HepG2 (cell line): ENCODE data around the gene GPHN. TPM values are rescaled to one million over a fixed set of nuclear protein-coding genes. Genes with fewer than 3 reads are reported as not detected.

Experiments used
- FOXC1 ChIP-seq: sonication (generic); formaldehyde crosslinking; IDR thresholded peaks from 2 replicates; pipeline ENCODE4 v1.8.0; 2022; ENCODE audit warnings: mild to moderate bottlenecking, missing genetic modification reagents, borderline replicate concordance
- GTF2F1 ChIP-seq: fragments of 150-350 bp; IDR thresholded peaks from 2 replicates; pipeline ENCODE4 v1.6.1; 2014; ENCODE audit warnings: low read length
- HOXA7 ChIP-seq: sonication (generic); formaldehyde crosslinking; IDR thresholded peaks from 2 replicates; pipeline ENCODE4 v1.8.1; 2022; ENCODE audit warnings: mild to moderate bottlenecking, missing genetic modification reagents, moderate library complexity
- IRX3 ChIP-seq: sonication (generic); formaldehyde crosslinking; IDR thresholded peaks from 2 replicates; pipeline ENCODE4 v1.8.1; 2023; ENCODE audit warnings: mild to moderate bottlenecking, low read depth, missing genetic modification reagents, borderline replicate concordance
- MTA1 ChIP-seq: sonication (generic); formaldehyde crosslinking; IDR thresholded peaks from 2 replicates; pipeline ENCODE4 v1.4.0; 2020; ENCODE audit warnings: missing genetic modification reagents, mild to moderate bottlenecking, borderline replicate concordance
- POLR2AphosphoS5 ChIP-seq: IDR thresholded peaks from 2 replicates; pipeline ENCODE4 v1.6.1; 2012; ENCODE audit warnings: low read depth, low read length
- RNF2 ChIP-seq: fragments of 450-650 bp; conservative IDR thresholded peaks from 2 replicates; pipeline ENCODE4 v1.6.1; 2016; ENCODE audit warnings: low read depth
- RXRB ChIP-seq: IDR thresholded peaks from 2 replicates; pipeline ENCODE4 v1.6.1; 2016; ENCODE audit warnings: borderline replicate concordance, missing genetic modification reagents, missing compliant biosample characterization
- TCF7 ChIP-seq: sonication (generic); IDR thresholded peaks from 2 replicates; pipeline ENCODE4 v1.6.1; 2016; ENCODE audit warnings: antibody characterized with exemption, low read depth
- XRCC5 ChIP-seq: fragments of 200-400 bp; formaldehyde crosslinking; optimal IDR thresholded peaks from 2 replicates; pipeline ENCODE3; 2017; ENCODE audit warnings: mild to moderate bottlenecking, low read length
- YY1 ChIP-seq: IDR thresholded peaks from 2 replicates; pipeline ENCODE4 v1.6.1; 2011; ENCODE audit warnings: low read length, low read depth, moderate library complexity, mild to moderate bottlenecking; ENCODE audit not compliant: insufficient read depth, insufficient replicate concordance
- ZBTB21 ChIP-seq: sonication (generic); formaldehyde crosslinking; IDR thresholded peaks from 2 replicates; pipeline ENCODE4 v1.4.0; 2020; ENCODE audit warnings: missing genetic modification reagents
- ZNF256 ChIP-seq: sonication (generic); formaldehyde crosslinking; conservative IDR thresholded peaks from 2 replicates; pipeline ENCODE4 v1.4.0; 2020; ENCODE audit warnings: missing genetic modification reagents
- ZNF619 ChIP-seq: sonication (generic); formaldehyde crosslinking; IDR thresholded peaks from 2 replicates; pipeline ENCODE4 v1.4.0; 2020; ENCODE audit warnings: mild to moderate bottlenecking, missing genetic modification reagents
- ZSCAN31 ChIP-seq: sonication (generic); formaldehyde crosslinking; IDR thresholded peaks from 2 replicates; pipeline ENCODE4 v1.5.0; 2020; ENCODE audit warnings: low read depth, mild to moderate bottlenecking, missing genetic modification reagents
- polyA plus RNA-seq, 8 experiments: library from polyadenylated mRNA; depleted of rRNA in 3 of 8; stranded (reverse) in 7 of 8; unstranded in 1 of 8; fragments of >200 nt; fragmentation: Illumina TruSeq in 4 of 8; extraction: Trizol in 4 of 8; gene quantifications; 2 replicates each; pipeline versions ENCODE4 v1.2.1 to v1.2.3, GENCODE V29; 2011 to 2016; ENCODE audit warnings: low read depth in 4 of 8, missing spikeins in 1 of 8, mixed read lengths in 1 of 8; ENCODE audit not compliant: insufficient read depth in 1 of 8
- total RNA-seq, 5 experiments: library from RNA; depleted of rRNA; stranded (reverse); fragments of >200 nt; fragmentation: Illumina TruSeq; extraction: Trizol; gene quantifications; 2 replicates each; pipeline ENCODE4 v1.2.3, GENCODE V29; 2016; ENCODE audit warnings: low read depth in 1 of 5
- TF ChIP-seq, protein P1 (sequence below): sonication (generic); formaldehyde crosslinking; IDR thresholded peaks from 2 replicates; pipeline ENCODE4 v1.5.1; 2020; ENCODE audit warnings: mild to moderate bottlenecking, missing genetic modification reagents, moderate library complexity
- TF ChIP-seq, protein P2 (sequence below): sonication (generic); formaldehyde crosslinking; IDR thresholded peaks from 2 replicates; pipeline ENCODE4 v1.5.0; 2020; ENCODE audit warnings: mild to moderate bottlenecking, missing genetic modification reagents, borderline replicate concordance
- TF ChIP-seq, protein P3 (sequence below), 2 experiments: sonication (generic) in 1 of 2; formaldehyde crosslinking in 1 of 2; IDR thresholded peaks; 2 replicates each; pipeline versions ENCODE4 v1.4.0 to v1.6.1; 2018 to 2020; ENCODE audit warnings: missing genetic modification reagents in 2 of 2, borderline replicate concordance in 1 of 2, low read depth in 1 of 2, mild to moderate bottlenecking in 1 of 2, missing biosample characterization in 1 of 2
- TF ChIP-seq, protein P4 (sequence below): sonication (generic); formaldehyde crosslinking; IDR thresholded peaks from 2 replicates; pipeline ENCODE4 v1.4.0; 2020; ENCODE audit warnings: mild to moderate bottlenecking, missing genetic modification reagents

GPHN gene
- total and polyA plus RNA-seq, 2 of the 13 experiments (the other 11 are each of a cell fraction or from before 2014, with no cell fraction given), result 12.7 to 19.2 TPM

DNA sequence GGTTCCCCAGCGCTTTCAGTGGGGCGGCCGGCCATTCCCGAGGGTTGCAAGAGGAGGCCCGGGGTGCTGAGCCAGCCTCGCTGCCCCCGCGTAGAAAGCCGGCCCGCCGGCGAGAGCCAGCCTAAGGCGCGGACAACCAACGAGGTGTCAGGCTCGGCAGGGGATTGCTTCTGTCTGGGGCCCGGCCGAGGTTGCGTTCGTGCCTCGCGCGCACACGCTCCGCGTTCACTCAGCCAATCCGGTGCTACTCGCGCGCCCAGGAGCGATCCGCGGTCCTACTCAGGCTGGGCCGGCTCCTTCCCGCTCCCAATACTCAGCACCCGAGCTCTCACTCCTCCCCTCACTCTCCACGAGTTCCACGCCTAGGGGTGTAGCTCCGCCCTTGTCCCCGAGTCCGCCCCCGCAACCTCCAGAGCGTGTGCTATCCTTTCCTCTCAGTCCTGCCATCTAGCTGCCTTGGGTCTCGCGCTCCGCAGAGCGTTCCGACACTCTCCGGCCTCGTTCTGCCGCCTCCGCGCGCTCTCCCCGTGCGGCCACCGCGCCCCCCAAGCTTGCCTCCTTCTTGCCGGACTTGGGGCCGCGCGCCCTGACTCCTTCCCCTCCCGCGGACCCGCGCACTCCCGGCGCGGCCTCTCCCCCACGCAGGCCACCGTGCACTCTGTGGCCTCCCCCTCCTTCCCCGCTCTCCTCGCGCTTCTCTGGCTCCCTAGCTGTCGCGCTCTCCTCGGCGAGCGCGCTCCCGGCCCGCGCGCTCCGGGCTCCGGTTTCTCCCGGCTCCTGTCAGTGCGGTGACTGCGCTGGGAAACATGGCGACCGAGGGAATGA, at the start of gene GPHN (continued):
- TF ChIP-seq, protein P1, sequence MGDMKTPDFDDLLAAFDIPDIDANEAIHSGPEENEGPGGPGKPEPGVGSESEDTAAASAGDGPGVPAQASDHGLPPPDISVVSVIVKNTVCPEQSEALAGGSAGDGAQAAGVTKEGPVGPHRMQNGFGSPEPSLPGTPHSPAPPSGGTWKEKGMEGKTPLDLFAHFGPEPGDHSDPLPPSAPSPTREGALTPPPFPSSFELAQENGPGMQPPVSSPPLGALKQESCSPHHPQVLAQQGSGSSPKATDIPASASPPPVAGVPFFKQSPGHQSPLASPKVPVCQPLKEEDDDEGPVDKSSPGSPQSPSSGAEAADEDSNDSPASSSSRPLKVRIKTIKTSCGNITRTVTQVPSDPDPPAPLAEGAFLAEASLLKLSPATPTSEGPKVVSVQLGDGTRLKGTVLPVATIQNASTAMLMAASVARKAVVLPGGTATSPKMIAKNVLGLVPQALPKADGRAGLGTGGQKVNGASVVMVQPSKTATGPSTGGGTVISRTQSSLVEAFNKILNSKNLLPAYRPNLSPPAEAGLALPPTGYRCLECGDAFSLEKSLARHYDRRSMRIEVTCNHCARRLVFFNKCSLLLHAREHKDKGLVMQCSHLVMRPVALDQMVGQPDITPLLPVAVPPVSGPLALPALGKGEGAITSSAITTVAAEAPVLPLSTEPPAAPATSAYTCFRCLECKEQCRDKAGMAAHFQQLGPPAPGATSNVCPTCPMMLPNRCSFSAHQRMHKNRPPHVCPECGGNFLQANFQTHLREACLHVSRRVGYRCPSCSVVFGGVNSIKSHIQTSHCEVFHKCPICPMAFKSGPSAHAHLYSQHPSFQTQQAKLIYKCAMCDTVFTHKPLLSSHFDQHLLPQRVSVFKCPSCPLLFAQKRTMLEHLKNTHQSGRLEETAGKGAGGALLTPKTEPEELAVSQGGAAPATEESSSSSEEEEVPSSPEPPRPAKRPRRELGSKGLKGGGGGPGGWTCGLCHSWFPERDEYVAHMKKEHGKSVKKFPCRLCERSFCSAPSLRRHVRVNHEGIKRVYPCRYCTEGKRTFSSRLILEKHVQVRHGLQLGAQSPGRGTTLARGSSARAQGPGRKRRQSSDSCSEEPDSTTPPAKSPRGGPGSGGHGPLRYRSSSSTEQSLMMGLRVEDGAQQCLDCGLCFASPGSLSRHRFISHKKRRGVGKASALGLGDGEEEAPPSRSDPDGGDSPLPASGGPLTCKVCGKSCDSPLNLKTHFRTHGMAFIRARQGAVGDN (CRISPR knock-in tag), result peak; percentile 95
- TF ChIP-seq XRCC5, result peak; percentile 95
- TF ChIP-seq, protein P2, sequence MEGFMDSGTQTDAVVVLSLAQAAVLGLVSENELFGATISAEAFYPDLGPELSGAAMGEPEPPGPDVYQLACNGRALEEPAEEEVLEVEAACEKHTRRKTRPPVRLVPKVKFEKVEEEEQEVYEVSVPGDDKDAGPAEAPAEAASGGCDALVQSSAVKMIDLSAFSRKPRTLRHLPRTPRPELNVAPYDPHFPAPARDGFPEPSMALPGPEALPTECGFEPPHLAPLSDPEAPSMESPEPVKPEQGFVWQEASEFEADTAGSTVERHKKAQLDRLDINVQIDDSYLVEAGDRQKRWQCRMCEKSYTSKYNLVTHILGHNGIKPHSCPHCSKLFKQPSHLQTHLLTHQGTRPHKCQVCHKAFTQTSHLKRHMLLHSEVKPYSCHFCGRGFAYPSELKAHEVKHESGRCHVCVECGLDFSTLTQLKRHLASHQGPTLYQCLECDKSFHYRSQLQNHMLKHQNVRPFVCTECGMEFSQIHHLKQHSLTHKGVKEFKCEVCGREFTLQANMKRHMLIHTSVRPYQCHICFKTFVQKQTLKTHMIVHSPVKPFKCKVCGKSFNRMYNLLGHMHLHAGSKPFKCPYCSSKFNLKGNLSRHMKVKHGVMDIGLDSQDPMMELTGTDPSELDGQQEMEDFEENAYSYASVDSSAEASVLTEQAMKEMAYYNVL (CRISPR knock-in tag), result no peak
- no peak for TF ChIP-seq ZNF256 (CRISPR knock-in tag)
- TF ChIP-seq ZSCAN31 (CRISPR knock-in tag), result peak; percentile 94
- no peak for TF ChIP-seq TCF7
- TF ChIP-seq GTF2F1, result no peak
- 0 out of 2 replicates have a peak, but pooled peaks have one; percentile 46 for TF ChIP-seq HOXA7
- TF ChIP-seq IRX3 (CRISPR knock-in tag), result 0 out of 2 replicates have a peak, but pooled peaks have one; percentile 63
- 0 out of 2 replicates have a peak, but pooled peaks have one; percentile 30 for TF ChIP-seq ZBTB21 (CRISPR knock-in tag)
- TF ChIP-seq RNF2, result peak; percentile 59; the same call in 1 of the 2 replicates
- peak; percentile 91 for TF ChIP-seq POLR2AphosphoS5
- no peak for TF ChIP-seq ZNF619 (CRISPR knock-in tag)
- TF ChIP-seq FOXC1 (CRISPR knock-in tag), result peak; percentile 89
- TF ChIP-seq, protein P3, sequence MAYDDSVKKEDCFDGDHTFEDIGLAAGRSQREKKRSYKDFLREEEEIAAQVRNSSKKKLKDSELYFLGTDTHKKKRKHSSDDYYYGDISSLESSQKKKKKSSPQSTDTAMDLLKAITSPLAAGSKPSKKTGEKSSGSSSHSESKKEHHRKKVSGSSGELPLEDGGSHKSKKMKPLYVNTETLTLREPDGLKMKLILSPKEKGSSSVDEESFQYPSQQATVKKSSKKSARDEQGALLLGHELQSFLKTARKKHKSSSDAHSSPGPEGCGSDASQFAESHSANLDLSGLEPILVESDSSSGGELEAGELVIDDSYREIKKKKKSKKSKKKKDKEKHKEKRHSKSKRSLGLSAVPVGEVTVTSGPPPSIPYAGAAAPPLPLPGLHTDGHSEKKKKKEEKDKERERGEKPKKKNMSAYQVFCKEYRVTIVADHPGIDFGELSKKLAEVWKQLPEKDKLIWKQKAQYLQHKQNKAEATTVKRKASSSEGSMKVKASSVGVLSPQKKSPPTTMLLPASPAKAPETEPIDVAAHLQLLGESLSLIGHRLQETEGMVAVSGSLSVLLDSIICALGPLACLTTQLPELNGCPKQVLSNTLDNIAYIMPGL (CRISPR knock-in tag; IDR thresholded peaks at IDR 0.05; ENCODE audit: borderline replicate concordance in 1 of 2, low read depth in 1 of 2), result peak; percentile 84 to 87
- no peak for TF ChIP-seq MTA1
- TF ChIP-seq RXRB (CRISPR knock-in tag), result peak; percentile 53; the same call in 1 of the 2 replicates
- peak; percentile 85 for TF ChIP-seq YY1
- TF ChIP-seq, protein P4, sequence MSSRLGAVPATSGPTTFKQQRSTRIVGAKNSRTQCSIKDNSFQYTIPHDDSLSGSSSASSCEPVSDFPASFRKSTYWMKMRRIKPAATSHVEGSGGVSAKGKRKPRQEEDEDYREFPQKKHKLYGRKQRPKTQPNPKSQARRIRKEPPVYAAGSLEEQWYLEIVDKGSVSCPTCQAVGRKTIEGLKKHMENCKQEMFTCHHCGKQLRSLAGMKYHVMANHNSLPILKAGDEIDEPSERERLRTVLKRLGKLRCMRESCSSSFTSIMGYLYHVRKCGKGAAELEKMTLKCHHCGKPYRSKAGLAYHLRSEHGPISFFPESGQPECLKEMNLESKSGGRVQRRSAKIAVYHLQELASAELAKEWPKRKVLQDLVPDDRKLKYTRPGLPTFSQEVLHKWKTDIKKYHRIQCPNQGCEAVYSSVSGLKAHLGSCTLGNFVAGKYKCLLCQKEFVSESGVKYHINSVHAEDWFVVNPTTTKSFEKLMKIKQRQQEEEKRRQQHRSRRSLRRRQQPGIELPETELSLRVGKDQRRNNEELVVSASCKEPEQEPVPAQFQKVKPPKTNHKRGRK (CRISPR knock-in tag), result peak; percentile 44
